IMR-90 (cell line): ENCODE measurements around the gene GNAO1. TPM values are rescaled to one million over a fixed set of nuclear protein-coding genes. Genes with fewer than 3 reads are reported as not detected.

Experiments
- CHD1 ChIP-seq: IDR thresholded peaks from 2 replicates; pipeline ENCODE4 v1.6.1; 2012; ENCODE audit warnings: low read depth, low read length, improper control_type of control experiment
- FOS ChIP-seq: fragments of 150-350 bp; IDR thresholded peaks from 2 replicates; pipeline ENCODE4 v1.6.1; 2016; ENCODE audit warnings: low read depth, low read length
- MAFK ChIP-seq: IDR thresholded peaks from 2 replicates; pipeline ENCODE4 v1.6.1; 2012; ENCODE audit warnings: low read depth, low read length, improper control_type of control experiment
- MAZ ChIP-seq: IDR thresholded peaks from 2 replicates; pipeline ENCODE4 v1.6.1; 2012; ENCODE audit warnings: low read depth, mild to moderate bottlenecking, low read length, improper control_type of control experiment, moderate library complexity, borderline replicate concordance
- MXI1 ChIP-seq: IDR thresholded peaks from 2 replicates; pipeline ENCODE4 v1.6.1; 2012; ENCODE audit warnings: low read depth, mild to moderate bottlenecking, low read length, moderate library complexity, borderline replicate concordance
- NFE2L2 ChIP-seq: fragments of 150-350 bp; IDR thresholded peaks from 2 replicates; pipeline ENCODE4 v1.6.1; 2016; ENCODE audit warnings: low read depth, mild to moderate bottlenecking, low read length
- POLR2A ChIP-seq: IDR thresholded peaks from 2 replicates; pipeline ENCODE4 v1.6.1; 2012; ENCODE audit warnings: mild to moderate bottlenecking, low read depth, low read length
- polyA plus RNA-seq, 3 experiments: library from polyadenylated mRNA; depleted of rRNA; stranded (reverse); fragments of >200 nt; gene quantifications; 2 replicates each; pipeline ENCODE4 v1.2.3, GENCODE V29; 2012; ENCODE audit warnings: low replicate concordance in 1 of 3
- total RNA-seq: library from RNA; depleted of rRNA; stranded (reverse); fragments of >200 nt; gene quantifications from 2 replicates; pipeline ENCODE4 v1.2.3, GENCODE V29; 2012
- TF ChIP-seq, protein P1 (sequence below): conservative IDR thresholded peaks from 2 replicates; pipeline ENCODE4 v1.5.1; 2012; ENCODE audit warnings: mild to moderate bottlenecking, low read depth, low read length, improper control_type of control experiment

GNAO1 gene
- total and polyA plus RNA-seq, 2 of the 4 experiments (the other 2 are of a cell fraction) = under 0.01 to 0.07 TPM

DNA sequence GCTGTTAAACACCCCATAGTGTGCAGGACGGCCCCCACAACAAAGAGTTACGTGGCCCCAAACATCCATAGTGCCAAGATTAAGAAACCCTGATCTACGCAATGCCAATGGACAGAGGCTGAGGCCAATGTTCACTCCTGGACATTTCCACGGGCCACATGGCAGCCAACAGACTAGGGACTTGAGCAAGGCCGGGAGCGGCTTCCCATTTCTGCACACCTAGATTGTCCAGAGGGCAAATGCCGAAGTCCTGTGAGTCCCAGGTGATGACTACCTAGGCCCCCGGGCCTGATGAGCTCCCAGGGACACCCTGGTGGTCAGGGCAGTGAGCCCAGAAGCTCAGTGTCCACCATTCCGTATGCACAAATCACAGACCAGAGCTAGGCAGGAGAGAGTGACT lies 138.6 kb downstream of the GNAO1 start (continued):
- TF ChIP-seq, protein P1, sequence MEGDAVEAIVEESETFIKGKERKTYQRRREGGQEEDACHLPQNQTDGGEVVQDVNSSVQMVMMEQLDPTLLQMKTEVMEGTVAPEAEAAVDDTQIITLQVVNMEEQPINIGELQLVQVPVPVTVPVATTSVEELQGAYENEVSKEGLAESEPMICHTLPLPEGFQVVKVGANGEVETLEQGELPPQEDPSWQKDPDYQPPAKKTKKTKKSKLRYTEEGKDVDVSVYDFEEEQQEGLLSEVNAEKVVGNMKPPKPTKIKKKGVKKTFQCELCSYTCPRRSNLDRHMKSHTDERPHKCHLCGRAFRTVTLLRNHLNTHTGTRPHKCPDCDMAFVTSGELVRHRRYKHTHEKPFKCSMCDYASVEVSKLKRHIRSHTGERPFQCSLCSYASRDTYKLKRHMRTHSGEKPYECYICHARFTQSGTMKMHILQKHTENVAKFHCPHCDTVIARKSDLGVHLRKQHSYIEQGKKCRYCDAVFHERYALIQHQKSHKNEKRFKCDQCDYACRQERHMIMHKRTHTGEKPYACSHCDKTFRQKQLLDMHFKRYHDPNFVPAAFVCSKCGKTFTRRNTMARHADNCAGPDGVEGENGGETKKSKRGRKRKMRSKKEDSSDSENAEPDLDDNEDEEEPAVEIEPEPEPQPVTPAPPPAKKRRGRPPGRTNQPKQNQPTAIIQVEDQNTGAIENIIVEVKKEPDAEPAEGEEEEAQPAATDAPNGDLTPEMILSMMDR = no peak
- no peak for TF ChIP-seq MAZ
- TF ChIP-seq NFE2L2 = no peak
- no peak for TF ChIP-seq POLR2A
- TF ChIP-seq MAFK = no peak
- no peak for TF ChIP-seq MXI1
- TF ChIP-seq CHD1 = no peak
- TF ChIP-seq FOS = no peak
